ACC112 (cell line): ENCODE measurements around the gene PEX19.

Experiments used
- H2AFZ ChIP-seq: fragments of 200-600 bp; sonication (generic); one replicate; pipeline ENCODE4 v1.6.0; 2017; ENCODE audit warnings: antibody characterized with exemption, low read length; ENCODE audit not compliant: unreplicated experiment
- H3K27ac ChIP-seq: fragments of 200-600 bp; sonication (generic); 2 replicates; pipeline ENCODE4 v1.5.1; 2014; ENCODE audit warnings: low read depth, mild to moderate bottlenecking, antibody characterized with exemption, low read length, moderate library complexity
- H3K27me3 ChIP-seq: fragments of 200-600 bp; sonication (generic); 2 replicates; pipeline ENCODE4 v1.6.1; 2014; ENCODE audit warnings: mild to moderate bottlenecking, antibody characterized with exemption, low read length, moderate library complexity, mixed read lengths; ENCODE audit not compliant: insufficient read depth
- H3K36me3 ChIP-seq: fragments of 200-600 bp; sonication (generic); 2 replicates; pipeline ENCODE4 v1.6.1; 2016; ENCODE audit warnings: mild to moderate bottlenecking, antibody characterized with exemption, low read length, moderate library complexity, mixed read lengths; ENCODE audit not compliant: insufficient read depth
- H3K4me1 ChIP-seq: fragments of 200-600 bp; sonication (generic); one replicate; pipeline ENCODE4 v1.6.1; 2016; ENCODE audit warnings: low read length, mixed read lengths; ENCODE audit not compliant: insufficient read depth, unreplicated experiment, control insufficient read depth
- H3K4me3 ChIP-seq: fragments of 200-600 bp; sonication (generic); 2 replicates; pipeline ENCODE4 v1.5.1; 2014; ENCODE audit warnings: mild to moderate bottlenecking, low read depth, low read length
- H3K79me2 ChIP-seq: fragments of 200-600 bp; sonication (generic); one replicate; pipeline ENCODE4 v1.6.0; 2016; ENCODE audit warnings: low read length; ENCODE audit not compliant: control insufficient read depth, unreplicated experiment, insufficient read depth

The PEX19 gene

DNA sequence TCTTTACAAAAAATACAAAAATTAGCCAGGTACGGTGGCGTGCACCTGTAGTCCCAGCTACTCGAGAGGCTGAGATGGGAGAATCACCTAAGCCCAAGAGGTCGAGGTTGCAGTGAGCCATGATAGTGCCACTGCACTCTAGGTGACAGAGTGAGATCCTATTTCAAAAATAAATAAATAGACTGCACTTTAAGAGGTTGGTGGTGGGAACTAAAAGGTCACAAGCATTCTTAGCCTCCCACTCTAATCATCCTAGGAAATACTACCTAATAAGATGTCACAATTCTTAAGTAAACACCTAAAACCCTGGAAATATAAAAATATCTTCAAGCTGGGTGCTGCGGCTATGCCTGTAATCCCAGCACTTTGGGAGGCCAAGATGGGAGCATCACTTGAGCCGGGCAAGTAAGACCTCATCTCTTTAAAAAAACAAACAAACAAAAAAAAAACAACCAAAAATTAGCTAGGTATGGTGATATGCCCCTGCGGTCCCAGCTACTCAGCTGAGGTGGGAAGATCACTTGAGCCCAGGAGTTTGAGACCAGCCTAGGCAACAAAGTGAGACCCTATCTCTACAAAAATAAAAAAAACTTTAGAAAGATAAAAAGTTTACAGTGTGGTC lies 26.6 kb downstream of the PEX19 start:
- no peaks in the 10 kb centered on the region for H3K36me3 ChIP-seq
- peaks cover 43% of the 10 kb centered on the region for H3K4me1 ChIP-seq
- H3K79me2 ChIP-seq: peaks cover 51% of the 10 kb centered on the region
- H3K27ac ChIP-seq: no peak overlapping the region
- no peaks in the 10 kb centered on the region for H3K27me3 ChIP-seq
- no peak overlapping the region for H3K4me3 ChIP-seq
- H2AFZ ChIP-seq: no peak overlapping the region

DNA sequence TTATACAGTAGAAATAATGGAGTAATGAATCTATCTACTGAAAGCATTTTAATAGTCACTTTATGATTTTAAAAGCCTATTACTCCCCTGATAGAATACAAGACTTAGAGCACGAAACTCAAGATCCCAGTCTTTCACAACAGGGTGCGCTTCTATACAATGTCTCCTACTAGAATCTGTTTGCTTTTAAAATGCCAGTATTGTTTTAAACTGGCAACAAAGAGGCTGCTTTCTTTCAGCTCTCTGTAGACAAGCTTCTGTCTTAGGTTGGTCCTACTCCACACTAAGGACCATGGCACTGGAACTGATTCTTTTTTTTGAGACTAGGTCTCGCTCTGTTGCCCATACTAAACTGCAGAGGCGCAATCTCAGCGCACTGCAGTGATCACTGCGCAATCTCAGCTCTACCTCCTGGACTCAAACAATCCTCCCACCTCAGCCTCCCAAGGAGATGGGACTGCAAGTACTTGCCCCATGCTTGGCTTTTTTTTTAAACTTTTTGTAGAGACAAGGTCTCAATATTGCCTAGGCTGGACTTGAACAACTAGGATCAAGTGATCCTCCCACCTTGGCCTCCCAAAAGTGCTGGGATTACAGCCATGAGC lies 27.4 kb downstream of the PEX19 start:
- no peak overlapping the region for H3K4me3 ChIP-seq
- no peak overlapping the region for H3K27ac ChIP-seq
- no peaks in the 10 kb centered on the region for H3K27me3 ChIP-seq
- no peak overlapping the region for H2AFZ ChIP-seq
- H3K4me1 ChIP-seq: peaks cover 39% of the 10 kb centered on the region
- H3K79me2 ChIP-seq: peaks cover 51% of the 10 kb centered on the region
- no peaks in the 10 kb centered on the region for H3K36me3 ChIP-seq

DNA sequence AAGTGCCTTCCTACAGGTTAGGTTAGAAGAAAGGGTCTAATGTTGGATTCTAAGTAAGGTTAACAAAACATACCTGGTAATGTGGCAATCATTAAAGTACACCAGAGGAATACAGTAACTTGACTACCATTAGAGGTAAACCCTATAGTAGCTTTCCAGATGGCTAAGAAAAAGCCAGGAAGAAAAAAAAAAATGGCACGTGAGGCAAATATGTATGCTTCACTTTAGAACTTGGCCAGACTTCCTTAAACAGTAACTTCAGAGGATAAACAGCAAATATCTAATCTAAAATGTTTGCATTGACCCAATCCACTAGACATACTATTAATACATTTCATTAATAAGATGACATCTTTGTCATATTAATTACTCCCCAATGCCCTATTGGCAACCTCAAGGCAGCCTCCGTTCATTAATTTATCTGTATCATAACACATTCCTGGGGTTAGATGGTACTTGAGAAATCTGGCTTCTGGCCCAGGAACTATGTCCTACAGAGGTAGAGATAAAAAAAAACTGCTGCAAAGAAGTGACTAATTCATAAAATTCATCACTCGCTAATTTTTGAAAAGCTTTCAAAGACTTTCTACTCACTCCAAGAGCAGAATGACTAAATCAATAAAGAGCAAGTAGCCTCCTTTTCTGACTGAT lies 28.4 kb downstream of the PEX19 start:
- H2AFZ ChIP-seq: no peak overlapping the region
- H3K36me3 ChIP-seq: no peaks in the 10 kb centered on the region
- H3K27ac ChIP-seq: no peak overlapping the region
- H3K79me2 ChIP-seq: peaks cover 48% of the 10 kb centered on the region
- peaks cover 39% of the 10 kb centered on the region for H3K4me1 ChIP-seq
- H3K4me3 ChIP-seq: no peak overlapping the region
- no peaks in the 10 kb centered on the region for H3K27me3 ChIP-seq

DNA sequence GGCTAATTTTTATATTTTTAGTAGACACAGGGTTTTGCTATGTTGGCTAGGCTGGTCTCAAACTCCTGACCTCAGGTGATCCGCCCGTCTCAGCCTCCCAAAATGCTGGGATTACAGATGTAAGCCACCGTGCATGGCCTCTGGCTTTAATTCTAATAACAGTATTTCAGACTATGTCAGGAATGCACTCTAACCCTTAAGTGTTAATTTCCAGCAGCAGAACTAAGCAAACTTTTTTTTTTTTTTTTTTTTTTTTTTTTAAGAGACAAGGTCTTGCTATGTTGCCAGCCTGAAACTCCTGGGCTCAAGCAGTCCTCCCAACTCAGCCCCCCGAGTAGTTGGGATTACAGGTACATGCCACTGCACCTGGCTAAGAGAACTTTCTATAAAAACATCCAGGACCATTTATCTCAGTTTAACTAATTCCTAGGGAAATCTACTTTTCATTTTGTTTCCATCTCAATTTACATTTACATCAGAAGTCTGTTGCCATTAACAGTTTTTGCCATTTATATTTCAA lies 29.1 kb downstream of the PEX19 start:
- Histone ChIP-seq H3K79me2 (peaks cover 46% of the 10 kb centered on the region), H3K36me3 (no peaks in the 10 kb centered on the region), H3K27ac (no peak overlapping the region), H3K4me1 (peaks cover 38% of the 10 kb centered on the region), H3K27me3 (no peaks in the 10 kb centered on the region), H3K4me3 (no peak overlapping the region), H2AFZ (no peak overlapping the region)

DNA sequence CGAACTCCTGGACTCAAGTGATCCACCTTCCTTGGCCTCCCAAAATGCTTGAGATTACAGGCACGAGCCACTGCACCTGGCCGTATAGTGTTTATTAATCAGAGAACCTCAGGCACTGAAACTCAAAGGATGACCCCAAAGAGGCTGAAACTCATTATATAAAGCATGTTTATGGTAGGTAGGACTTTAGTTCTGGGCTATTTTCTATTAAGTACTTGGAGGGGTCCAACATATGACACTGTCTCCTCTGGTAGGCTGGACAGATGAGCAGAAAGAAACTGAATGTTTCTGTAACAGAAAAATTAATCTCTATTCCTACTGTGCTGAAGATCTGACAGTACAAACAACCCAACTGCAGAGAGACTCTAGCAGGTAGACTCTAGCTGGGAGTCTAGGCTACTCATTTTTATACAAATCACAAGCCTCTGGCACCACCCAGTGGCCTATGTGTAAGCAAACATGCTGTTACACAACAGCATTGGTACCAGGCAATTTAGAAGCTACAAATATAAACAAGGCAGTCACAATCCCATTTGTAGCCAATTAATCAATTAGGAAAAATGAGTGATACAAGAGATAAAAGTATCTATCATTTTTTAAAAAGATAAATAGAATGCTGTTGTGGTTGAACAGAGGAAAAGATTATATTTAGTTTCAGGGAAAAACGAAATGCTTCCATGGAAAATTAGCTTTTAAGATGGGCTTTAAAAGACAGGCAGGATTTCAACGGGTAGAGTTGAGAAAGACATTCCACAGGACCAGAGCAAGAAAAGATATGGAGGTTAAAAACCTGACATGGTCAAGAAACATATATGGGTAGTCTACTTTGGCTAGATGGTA lies 33.0 kb downstream of the PEX19 start:
- Histone ChIP-seq H3K79me2 (peaks cover 23% of the 10 kb centered on the region), H3K4me3 (no peak overlapping the region), H3K4me1 (peaks cover 21% of the 10 kb centered on the region), H3K27me3 (no peaks in the 10 kb centered on the region), H2AFZ (no peak overlapping the region), H3K27ac (peak overlapping the region; percentile 7; the same call in 1 of the 2 replicates), H3K36me3 (no peaks in the 10 kb centered on the region)

DNA sequence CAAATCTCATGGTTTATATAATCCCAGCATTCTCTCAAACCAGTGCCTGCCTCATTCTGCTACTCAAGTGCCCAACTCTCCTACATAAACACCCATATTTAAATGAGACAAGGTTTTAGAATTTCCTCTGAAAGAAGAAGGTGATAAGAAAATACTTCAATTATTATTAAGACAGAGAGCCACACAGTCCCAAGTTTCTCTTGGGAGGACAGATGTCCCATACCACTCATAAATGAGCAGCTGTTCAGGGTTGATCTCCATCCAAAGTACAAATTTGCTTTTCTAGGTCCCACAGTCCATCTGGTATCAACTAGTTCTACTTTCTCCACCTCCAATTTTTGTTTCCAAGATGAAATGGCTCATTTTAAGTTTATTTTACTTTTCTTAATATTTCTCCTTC lies 33.9 kb downstream of the PEX19 start:
- H2AFZ ChIP-seq: no peak overlapping the region
- H3K27ac ChIP-seq: no peak overlapping the region
- no peaks in the 10 kb centered on the region for H3K36me3 ChIP-seq
- no peak overlapping the region for H3K4me3 ChIP-seq
- peaks cover 12% of the 10 kb centered on the region for H3K4me1 ChIP-seq
- H3K79me2 ChIP-seq: peaks cover 29% of the 10 kb centered on the region
- no peaks in the 10 kb centered on the region for H3K27me3 ChIP-seq

DNA sequence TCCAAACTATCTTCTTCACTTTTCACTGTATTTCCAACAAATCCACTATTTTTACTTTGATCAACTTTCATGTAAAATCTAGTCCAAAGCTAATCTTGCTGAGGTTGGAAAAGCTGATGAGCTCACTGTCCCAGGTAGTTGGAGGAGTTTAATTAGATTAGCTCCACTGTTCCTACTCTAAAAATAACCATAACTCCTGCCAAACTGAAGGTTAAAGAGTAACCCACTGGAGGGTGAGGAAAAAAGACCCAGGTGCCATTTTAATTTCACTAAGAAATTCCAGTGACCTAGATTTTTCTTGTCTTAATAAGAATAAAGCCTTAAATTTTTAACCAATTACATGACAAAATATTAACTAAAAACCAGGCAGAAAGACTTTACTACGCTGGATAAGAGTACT lies 37.9 kb downstream of the PEX19 start:
- Histone ChIP-seq H3K27ac (no peak overlapping the region), H2AFZ (no peak overlapping the region), H3K27me3 (no peaks in the 10 kb centered on the region), H3K4me1 (peaks cover 12% of the 10 kb centered on the region), H3K36me3 (peaks cover 5% of the 10 kb centered on the region; the same call in 1 of the 2 replicates), H3K79me2 (peaks cover 38% of the 10 kb centered on the region), H3K4me3 (no peak overlapping the region)

DNA sequence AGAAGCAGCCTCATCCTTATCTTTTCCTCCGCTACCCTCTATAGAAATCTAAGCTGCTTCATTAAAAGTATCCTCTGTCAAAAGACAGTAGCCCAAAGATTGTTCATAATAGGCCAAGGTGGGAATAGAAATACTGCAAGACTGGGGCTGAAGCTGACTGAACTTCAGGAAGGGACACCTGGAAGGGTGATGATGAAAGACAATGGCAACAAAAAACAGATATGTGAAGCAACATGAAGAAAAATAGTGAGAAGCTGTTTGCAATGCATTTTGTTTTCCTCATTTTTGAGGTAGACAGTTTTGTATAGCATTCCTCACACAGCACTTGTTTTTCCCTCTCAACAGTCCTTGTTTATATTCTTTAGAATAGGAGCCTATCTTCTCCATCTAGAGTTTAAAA lies 39.5 kb downstream of the PEX19 start:
- Histone ChIP-seq H3K4me3 (no peak overlapping the region), H3K27me3 (no peaks in the 10 kb centered on the region), H2AFZ (no peak overlapping the region), H3K27ac (no peak overlapping the region), H3K4me1 (peaks cover 12% of the 10 kb centered on the region), H3K79me2 (peaks cover 26% of the 10 kb centered on the region), H3K36me3 (peaks cover 9% of the 10 kb centered on the region; the same call in 1 of the 2 replicates)

DNA sequence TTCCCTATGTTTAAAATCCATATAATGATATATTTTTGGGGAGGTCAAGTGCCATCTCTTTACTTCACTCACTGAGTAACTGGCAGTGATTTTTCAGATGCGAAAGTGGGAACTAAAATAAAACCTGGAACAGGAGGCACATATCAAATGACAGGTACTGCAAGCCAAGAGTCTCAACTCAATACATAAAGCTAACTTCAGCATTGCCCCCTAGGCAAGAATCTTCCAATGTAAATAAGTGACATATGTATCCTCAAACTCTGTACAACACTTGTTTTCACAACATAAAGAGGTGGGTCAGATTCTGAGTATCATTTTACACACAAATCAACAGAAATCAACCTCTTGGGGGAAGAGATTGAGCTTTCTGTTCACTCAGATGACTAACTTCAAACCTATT lies 40.7 kb downstream of the PEX19 start:
- Histone ChIP-seq H3K79me2 (peaks cover 26% of the 10 kb centered on the region), H3K4me3 (no peak overlapping the region), H3K36me3 (peaks cover 16% of the 10 kb centered on the region), H3K27ac (no peak overlapping the region), H3K27me3 (no peaks in the 10 kb centered on the region), H2AFZ (no peak overlapping the region), H3K4me1 (peaks cover 12% of the 10 kb centered on the region)

DNA sequence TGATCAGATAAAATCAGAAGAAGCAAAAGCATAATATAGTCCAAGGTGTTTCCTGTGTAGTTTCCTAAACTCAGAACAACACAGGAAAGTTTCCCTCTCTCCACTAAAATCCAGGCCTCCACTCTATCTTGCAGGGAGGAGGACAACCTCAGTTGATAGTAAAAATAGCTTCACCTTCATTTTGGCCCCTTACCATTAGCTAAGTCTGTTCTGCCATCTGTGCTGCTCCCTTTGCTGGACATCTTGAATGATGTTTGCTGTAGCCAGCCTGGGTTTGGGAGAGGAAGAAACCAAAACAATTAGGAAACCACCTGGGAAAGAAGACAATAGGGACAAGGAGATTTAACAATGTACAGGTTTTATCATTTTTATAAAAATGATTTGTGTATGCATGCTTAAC lies 41.2 kb downstream of the PEX19 start:
- Histone ChIP-seq H3K79me2 (peaks cover 26% of the 10 kb centered on the region), H3K36me3 (peaks cover 20% of the 10 kb centered on the region)

More for the DNA sequence above, 41.2 kb downstream of the PEX19 start:
- Histone ChIP-seq H3K27me3 (no peaks in the 10 kb centered on the region), H3K4me1 (peaks cover 12% of the 10 kb centered on the region), H2AFZ (no peak overlapping the region), H3K27ac (no peak overlapping the region), H3K4me3 (no peak overlapping the region)
